ENCODE measurements around the gene UGT1A10. TPM values are rescaled to one million over a fixed set of nuclear protein-coding genes. Genes with fewer than 3 reads are reported as not detected.

UGT1A10 gene
- total RNA-seq, 1 experiment from 2014 or later: not detected

GRCh38 chr2:233654501-233654900 is 18.3 kb downstream of the UGT1A10 start:
- no peaks in the 10 kb centered on the region for H3K4me1 Mint-ChIP-seq
- Histone ChIP-seq H2BK5ac (ENCODE audit: insufficient read length, low read length) (no peak overlapping the region), H3K79me2 (ENCODE audit: insufficient read depth, low read length) (no peaks in the 10 kb centered on the region), H3K4ac (ENCODE audit: low read depth, low read length) (no peak overlapping the region), H4K91ac (ENCODE audit: insufficient read length, low read depth, low read length) (no peak overlapping the region), H3K56ac (ENCODE audit: insufficient read length, low read depth, low read length) (no peak overlapping the region), H3K27me3 (ENCODE audit: insufficient read depth, low read length) (no peaks in the 10 kb centered on the region), H4K20me1 (ENCODE audit: control insufficient read depth, insufficient read depth, insufficient read length) (no peaks in the 10 kb centered on the region), H2AK5ac (ENCODE audit: insufficient read length, low read length) (no peak overlapping the region), H3K18ac (ENCODE audit: insufficient read length, low read depth, low read length) (no peak overlapping the region), H2BK12ac (ENCODE audit: insufficient read length, low read depth, low read length) (no peak overlapping the region), H4K8ac (replicated peaks; ENCODE audit: insufficient read length, low read depth, low read length) (no peak overlapping the region), H2BK15ac (ENCODE audit: low read depth, low read length) (no peak overlapping the region), H3K79me1 (ENCODE audit: insufficient read depth, low read depth, low read length, poor library complexity, severe bottlenecking) (no peaks in the 10 kb centered on the region), H3K4me2 (ENCODE audit: insufficient read depth, insufficient read length, low read length) (no peak overlapping the region), H3K9ac (ENCODE audit: extremely low read depth, insufficient read length, low read length) (no peak overlapping the region), H2BK20ac (ENCODE audit: low read depth, low read length, poor library complexity, severe bottlenecking) (no peak overlapping the region), H3K14ac (ENCODE audit: insufficient read depth, low read length) (no peak overlapping the region), H3K23ac (ENCODE audit: insufficient read length, low read depth, low read length) (no peak overlapping the region), H2AFZ (ENCODE audit: low read length) (no peak overlapping the region), H3K27ac (ENCODE audit: insufficient read length, low read depth, low read length) (no peak overlapping the region), H3K9me3 (ENCODE audit: control insufficient read depth, low read depth, low read length) (no peaks in the 10 kb centered on the region), H2BK120ac (ENCODE audit: low read depth, low read length, poor library complexity, severe bottlenecking) (no peak overlapping the region), H3K23me2 (ENCODE audit: insufficient read length, low read depth, low read length, poor library complexity, severe bottlenecking) (no peaks in the 10 kb centered on the region), H4K5ac (ENCODE audit: insufficient read length, low read depth, low read length) (no peak overlapping the region), H3T11ph (ENCODE audit: low read length) (no peak overlapping the region), H3K4me1 (ENCODE audit: insufficient read depth, low read length) (no peaks in the 10 kb centered on the region)
- no peaks in the 10 kb centered on the region for H3K9me3 Mint-ChIP-seq
- no peaks in the 10 kb centered on the region for H3K36me3 Mint-ChIP-seq (ENCODE audit: insufficient read depth in 1 of 3, low read depth in 3 of 3)
- no peak overlapping the region for H3K27ac Mint-ChIP-seq
- WGBS (ENCODE audit: extremely low coverage, insufficient read length, low lambda C conversion rate): no CpG with 5 or more reads among the region's 6 CpGs
- no peaks in the 10 kb centered on the region; the same call in none of the 2 replicates for H3K27me3 Mint-ChIP-seq (ENCODE audit: low read depth)
- H3K4me3 Mint-ChIP-seq: no peak overlapping the region
- DNase-seq: no peak
- TF ChIP-seq, protein P1, sequence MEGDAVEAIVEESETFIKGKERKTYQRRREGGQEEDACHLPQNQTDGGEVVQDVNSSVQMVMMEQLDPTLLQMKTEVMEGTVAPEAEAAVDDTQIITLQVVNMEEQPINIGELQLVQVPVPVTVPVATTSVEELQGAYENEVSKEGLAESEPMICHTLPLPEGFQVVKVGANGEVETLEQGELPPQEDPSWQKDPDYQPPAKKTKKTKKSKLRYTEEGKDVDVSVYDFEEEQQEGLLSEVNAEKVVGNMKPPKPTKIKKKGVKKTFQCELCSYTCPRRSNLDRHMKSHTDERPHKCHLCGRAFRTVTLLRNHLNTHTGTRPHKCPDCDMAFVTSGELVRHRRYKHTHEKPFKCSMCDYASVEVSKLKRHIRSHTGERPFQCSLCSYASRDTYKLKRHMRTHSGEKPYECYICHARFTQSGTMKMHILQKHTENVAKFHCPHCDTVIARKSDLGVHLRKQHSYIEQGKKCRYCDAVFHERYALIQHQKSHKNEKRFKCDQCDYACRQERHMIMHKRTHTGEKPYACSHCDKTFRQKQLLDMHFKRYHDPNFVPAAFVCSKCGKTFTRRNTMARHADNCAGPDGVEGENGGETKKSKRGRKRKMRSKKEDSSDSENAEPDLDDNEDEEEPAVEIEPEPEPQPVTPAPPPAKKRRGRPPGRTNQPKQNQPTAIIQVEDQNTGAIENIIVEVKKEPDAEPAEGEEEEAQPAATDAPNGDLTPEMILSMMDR (conservative IDR thresholded peaks at IDR 0.05): no peak
